Neural progenitor cell (in vitro differentiated cells): ENCODE measurements around the gene SND1.

Experiments used
- CTCF ChIP-seq: fragments of 200-600 bp; sonication (generic); IDR thresholded peaks from 2 replicates; pipeline ENCODE4 v1.5.1; 2017; ENCODE audit warnings: antibody characterized with exemption, mild to moderate bottlenecking
- EZH2 ChIP-seq: fragments of 200-600 bp; sonication (generic); IDR thresholded peaks from 2 replicates; pipeline ENCODE4 v1.6.1; 2017; ENCODE audit warnings: antibody characterized with exemption, mild to moderate bottlenecking, moderate library complexity
- EZH2phosphoT487 ChIP-seq: fragments of 200-600 bp; sonication (generic); IDR thresholded peaks from 2 replicates; pipeline ENCODE4 v1.6.1; 2017; ENCODE audit warnings: antibody characterized with exemption

- no peak for TF ChIP-seq CTCF
- TF ChIP-seq EZH2phosphoT487: no peak
- no peak for TF ChIP-seq EZH2
Measured at GRCh38 chr7:127978421-127978820, 326.4 kb downstream of the SND1 start.
